ENCODE data around the gene ANXA9.

- TF ChIP-seq YY1 (IDR thresholded peaks at IDR 0.05; ENCODE audit: low read depth) (no peak), CREB1 (IDR thresholded peaks at IDR 0.05; ENCODE audit: low read depth) (no peak), REST (IDR thresholded peaks at IDR 0.05; ENCODE audit: low read depth) (no peak), RAD21 (IDR thresholded peaks at IDR 0.05; ENCODE audit: low read depth) (no peak), EP300 (IDR thresholded peaks at IDR 0.05; ENCODE audit: borderline replicate concordance) (no peak), CEBPB (IDR thresholded peaks at IDR 0.05) (no peak), TCF12 (IDR thresholded peaks at IDR 0.05; ENCODE audit: low read depth) (no peak), MAX (IDR thresholded peaks at IDR 0.05) (no peak), FOXM1 (IDR thresholded peaks at IDR 0.05; ENCODE audit: borderline replicate concordance, low read depth) (no peak)
Observed at GRCh38 chr1:150960646-150961045, 21.4 kb upstream of the ANXA9 start.
